Hematopoietic multipotent progenitor cell (in vitro differentiated cells): Measurements from ENCODE around the gene RPL26. TPM values are rescaled to one million over a fixed set of nuclear protein-coding genes. Genes with fewer than 3 reads are reported as not detected.
A peak's percentile ranks its signal among the peaks of the same experiment; 100 is the strongest.
"Not testable (repeated sequence)": the region's sequence is repeated elsewhere in the genome, so short reads cannot be mapped to it uniquely, and the experiment has no call there.

Source experiments
- DNase-seq, 3 donors: peaks; one replicate each; pipeline ENCODE4 v3.0.0-alpha.2; 2011 to 2015; ENCODE audit warnings: low read depth in 2 of 3, low spot score in 2 of 3
- total RNA-seq: library from RNA; depleted of rRNA; stranded (reverse); fragments of >200 nt; gene quantifications from one replicate; pipeline ENCODE4 v1.2.3, GENCODE V29; 2012

The RPL26 gene
- total RNA-seq, 1 donor, result 3,187 TPM

DNA sequence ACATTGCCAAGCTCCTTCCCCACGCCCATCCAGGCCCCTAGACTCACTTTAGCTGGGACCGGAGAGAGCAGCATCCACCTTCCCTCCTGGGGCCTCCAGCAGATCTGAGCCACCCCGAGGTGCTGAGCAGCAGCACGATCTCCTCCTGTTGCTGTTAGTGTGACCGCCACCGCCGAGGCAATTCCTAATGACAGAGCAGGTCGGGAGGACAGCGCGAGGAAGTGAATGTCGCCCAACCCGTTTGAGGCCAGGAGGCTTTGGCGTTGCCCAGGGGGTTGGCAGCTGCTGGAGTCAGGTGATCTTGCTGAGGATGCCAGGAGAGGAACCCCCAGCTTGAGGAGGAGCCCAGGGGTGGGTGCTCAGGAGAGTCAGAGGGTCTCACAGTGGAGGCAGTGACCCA, 14.6 kb upstream of the RPL26 start, which contains the start of gene RNF222:
RNF222 (minus strand) TSS at position 192 of the 400 bp plus-strand sequence. CDS start 4,366 bp downstream, outside the sequence.
- no peak for DNase-seq

DNA sequence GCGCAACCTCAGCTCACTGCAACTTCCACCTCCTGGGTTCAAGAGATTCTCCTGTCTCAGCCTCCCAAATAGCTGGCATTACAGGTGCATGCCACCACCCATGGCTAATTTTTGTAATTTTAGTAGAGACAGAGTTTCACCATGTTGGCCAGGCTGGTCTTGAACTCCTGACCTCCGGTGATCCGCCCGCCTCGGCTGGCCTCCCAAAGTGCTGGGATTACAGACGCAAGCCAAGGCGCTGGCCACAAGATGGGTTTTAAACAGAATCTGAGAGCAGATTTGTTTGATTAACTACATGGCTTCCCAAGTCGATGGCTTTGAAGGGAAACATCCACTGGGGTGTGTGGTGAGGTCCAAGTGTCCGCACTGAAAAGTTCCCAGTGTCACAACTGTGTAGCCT, 11.5 kb upstream of the RPL26 start:
- DNase-seq, result not testable (repeated sequence)

DNA sequence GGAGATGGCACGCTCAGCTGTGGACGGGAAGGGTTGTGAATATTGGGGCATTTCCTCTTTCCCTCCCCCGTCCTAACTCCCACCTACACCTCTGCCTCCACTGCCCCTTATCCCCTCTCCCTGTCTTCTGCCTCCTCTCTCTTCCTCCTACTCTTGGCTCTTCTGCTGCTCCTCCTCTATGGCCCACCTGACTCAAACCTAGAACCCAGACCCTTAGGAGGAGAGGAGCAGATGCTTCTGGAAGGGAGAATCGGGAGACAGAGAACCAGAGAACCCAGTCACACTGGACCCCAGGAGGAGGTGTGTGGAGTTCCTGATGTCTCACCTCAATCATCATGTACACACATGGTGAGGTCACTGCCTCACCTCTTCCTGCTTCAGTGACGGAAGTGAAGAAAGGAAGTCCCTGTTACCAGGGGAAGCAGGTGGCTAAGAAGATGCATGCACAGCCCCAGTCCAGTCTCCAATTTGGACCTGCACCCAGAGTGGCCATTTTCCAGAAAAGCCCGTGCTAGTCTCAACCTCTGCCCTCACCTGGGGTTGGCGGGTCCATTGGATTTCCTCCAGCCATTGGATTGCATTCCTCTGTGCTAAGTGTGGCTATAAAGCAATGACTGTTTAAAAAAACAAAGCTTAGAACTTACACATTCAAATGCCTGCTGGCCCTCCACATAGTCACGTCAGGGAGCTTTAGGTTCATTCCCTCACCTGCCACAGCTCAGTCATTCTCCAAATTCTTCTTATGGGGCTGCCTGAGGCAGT, 10.7 kb upstream of the RPL26 start:
- peak in 2 of 3 donors; percentile 52 to 63 for DNase-seq

DNA sequence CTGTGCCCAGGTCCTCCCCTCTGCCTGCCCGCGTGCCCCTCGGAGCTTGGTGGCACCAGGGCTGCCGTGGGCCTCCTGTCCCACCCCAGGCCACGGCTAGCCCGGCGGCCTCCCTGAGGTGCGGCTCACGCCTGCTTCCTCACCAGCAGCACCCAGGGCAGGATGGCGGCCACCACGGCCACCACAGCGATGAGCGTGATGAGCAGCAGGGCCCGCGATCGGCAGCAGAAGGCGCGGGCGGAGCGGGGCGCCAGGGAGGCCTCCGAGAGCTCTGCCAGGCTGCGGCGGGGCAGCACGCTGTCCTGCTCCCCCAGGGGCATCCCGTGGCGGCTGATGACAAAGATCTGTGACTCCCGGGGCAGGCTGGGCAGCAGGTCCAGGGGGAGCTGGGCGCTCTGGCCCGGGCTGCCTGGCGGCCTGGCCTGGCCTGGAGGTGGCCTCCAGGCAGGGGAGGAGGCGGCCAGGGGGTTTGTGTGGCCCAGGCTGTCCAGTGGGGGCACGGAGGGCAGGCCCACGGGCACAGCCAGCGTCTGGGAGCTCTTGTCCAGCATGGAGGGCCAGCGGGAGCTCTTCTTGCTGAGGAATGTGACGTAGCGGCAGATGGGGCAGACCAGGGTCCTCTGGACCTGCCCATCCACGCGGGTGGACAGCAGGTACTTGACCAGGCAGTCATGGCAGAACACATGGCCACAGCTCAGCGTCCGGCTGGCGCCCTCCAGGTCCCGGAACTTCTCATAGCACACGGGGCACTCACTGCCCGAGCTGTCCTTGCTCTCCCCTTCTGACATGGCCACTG, 9.9 kb upstream of the RPL26 start:
- DNase-seq, result peak in 1 of 3 donors; percentile 16

DNA sequence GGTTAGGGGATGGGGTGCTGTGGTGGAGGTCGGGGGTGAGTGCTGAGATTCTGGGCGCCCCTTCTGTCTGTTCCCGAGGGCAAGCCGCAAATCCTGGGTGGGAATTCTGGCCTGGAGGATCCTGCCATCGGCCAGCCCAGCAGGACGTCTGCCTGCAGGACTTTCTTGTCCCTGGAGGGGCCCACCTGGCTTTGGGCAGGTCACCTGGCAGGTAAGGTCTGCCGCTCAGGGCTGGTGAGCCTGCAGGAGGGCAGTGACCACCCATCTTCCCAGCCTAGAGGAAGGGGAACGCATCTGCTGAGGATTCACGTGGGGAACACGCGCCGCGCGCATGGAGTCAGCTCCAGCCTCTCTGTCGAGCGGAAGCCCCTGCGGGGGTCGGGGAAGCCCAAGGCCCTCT, 9.3 kb upstream of the RPL26 start:
- no peak for DNase-seq

DNA sequence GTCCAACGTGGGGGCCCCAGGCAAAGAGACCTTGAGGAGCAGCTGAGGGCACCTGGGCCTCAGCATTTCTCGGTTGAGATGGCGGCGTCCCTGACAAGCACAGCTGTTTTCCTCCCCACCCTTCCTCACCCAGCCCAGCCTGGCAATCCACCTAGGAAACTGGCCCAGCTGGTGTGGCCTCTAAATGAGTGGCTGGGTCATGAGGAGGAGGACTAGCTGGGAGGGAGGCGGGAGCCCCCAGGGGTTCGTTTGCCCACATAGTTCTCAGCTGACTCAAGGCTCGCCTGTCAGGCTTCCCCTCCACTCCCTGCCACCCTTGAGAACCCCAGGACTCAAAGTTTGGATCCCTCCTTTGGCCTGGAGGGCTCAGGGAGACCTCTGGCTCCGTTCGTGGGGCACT, 8.7 kb upstream of the RPL26 start:
- no peak for DNase-seq

DNA sequence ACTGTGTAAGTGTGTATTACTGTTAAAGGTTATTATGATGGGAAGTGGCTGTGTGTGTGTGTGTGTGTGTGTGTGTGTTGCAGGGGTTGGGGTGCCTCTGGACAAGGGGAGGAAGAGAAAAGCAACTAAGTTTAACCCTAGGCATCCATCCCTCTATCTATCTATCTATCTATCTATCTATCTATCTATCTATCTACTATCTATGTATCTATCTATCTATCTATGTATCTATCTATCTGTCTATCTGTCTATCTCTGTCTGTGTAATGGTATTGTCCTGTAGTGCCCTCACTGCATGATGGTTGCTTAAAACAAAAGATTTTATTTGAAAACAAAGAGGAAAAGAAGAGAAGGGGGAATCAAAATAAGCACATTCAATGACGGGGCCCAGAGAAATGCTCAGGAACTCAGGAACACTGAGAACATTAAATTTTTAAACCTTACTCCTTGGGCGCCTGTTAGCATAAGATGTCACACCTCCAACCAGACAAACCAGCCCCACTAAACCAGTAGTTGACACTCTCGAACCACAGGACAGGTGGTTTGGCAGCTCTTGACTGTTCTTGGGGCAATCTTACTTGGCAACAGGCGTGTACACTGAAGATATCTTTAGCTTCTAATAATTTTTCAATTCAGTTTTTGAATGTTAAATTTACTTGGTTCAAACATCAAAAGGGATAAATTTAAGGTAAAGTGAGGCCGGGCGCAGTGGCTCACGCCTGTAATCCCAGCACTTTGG, 5.1 kb upstream of the RPL26 start:
- no peak for DNase-seq

DNA sequence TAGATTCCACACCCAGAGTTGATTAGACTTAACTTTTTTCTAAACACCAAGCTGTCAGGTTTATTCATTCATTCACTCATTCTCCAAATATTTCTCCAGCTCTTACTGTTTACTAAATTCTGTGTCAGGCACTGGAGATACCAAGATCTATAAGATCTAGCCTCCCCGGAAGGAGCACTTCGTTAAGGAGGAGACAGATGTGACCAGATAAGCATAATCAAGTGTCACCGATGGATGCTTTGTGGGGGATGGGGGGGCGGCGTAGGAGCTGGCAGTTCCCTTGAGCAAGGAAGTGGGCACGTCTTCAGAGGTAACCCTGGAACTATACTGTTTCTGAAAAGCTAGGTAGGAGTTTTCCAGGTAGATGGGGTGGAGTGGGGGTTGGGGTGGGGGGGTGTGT, 3.8 kb upstream of the RPL26 start:
- DNase-seq, result no peak

DNA sequence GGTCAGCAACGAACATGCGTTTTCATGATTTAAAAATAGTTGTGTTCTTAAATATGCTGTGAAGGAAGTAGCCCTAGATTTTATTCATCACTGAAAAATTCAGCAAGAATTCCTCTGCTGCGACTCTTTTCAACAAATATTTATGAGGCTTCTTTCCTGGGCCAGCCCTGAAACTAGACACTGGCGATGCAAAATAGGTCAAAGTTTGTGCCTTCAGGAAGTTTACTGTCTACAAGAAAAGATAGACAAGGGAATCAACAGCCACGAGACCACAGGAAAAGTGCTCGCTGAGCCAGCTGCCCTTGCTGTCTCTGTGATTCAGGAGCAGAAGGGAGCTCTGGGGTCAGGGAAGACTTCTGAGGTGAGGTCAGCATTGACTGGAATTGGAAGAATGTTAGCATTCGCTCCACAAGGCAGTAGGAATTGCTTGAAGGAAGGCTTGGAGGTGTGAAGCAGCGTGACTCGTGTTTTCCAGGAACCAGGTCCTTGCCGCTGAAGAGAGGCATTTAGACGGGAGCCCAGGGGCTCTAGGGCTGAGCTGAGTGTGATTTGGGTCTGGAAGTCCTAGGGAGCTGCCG, 1.9 kb upstream of the RPL26 start:
- no peak for DNase-seq

DNA sequence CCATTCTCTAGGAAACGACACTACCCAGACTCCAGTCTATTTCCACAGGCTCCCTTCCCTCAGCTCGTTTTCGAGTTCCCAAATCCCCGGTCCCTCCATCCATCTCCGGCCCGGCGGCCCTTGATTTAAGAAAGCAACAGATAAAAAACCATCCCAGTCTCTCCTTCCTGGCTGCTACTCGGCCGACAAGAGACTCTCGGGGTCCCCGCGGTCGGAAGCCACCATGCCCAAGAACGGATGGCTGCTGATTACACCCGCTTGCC, 182 bp downstream of the RPL26 start:
- no peak for DNase-seq

DNA sequence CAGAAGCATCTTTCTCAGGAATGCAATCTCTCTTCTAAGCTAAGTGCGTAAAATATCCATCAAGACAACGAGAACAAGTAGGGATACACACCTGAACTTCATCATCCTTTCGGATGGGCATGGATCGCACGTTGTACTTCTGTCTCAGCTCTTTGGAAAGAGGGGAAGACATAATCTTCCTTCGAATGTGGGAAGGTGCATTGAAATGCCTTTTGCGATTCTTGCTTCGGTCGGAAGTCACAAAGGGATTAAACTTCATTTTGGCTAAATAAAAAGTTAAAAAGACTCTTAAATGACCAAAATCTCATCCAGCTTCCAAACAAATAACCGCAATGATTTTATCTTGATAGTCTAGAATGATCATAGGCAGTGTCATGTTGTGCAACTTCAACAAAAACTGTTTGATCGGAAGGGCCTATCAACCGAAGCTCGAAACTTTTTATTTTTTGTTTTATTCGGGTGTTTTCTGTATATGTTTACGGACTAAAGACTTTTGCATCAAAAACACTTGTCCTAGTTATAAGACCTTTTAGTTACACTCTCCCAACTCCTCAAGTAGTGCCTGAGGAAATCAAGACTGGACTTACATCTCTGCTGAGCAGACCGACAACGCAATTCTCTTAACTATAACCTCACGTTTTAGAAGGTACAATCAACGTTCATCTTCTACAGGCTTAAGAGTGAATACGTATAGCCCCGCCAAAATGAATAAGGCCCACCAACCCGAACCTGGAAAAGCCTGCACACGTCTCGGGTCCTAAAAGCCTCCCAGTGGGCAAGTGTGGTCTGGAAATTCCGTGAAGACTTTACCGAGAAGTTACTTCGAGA, 727 bp downstream of the RPL26 start:
- no peak for DNase-seq

DNA sequence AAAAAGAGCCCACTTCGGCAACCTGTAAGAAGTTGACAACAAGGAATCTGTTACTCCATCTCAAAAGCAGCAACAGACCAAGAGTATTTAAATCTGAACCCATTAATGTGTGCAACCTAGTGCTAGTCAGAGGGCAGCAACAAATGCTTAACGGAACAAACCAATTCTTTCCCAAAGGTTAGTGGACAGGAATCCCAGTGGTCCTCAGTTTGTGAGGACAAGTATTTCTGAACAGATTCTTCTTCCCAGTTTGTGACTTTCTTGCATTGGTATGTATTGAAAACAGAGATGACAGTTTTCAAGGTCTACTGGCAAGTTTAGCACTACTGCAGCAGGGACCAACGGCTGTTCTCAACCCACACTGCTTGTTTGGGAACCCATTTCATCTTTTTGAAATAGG, 2.9 kb downstream of the RPL26 start:
- no peak for DNase-seq

DNA sequence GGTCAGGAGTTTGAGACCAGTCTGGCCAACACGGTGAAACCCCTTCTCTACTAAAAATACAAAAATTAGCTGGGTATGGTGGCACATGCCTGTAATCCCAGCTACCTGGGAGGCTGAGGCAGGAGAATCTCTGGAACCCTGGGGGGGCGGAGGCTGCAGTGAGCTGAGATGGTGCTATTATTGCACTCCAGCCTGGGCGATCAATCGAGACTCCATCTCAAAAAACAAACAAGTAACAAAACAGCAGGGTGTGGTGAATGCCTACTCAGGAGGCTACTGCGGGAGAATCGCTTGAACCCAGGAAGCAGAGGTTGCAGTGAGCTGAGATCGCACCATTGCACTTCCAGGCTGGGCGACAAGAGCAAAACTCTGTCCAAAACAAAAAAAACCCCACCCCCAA, 4.9 kb downstream of the RPL26 start:
- DNase-seq, result not testable (repeated sequence)

DNA sequence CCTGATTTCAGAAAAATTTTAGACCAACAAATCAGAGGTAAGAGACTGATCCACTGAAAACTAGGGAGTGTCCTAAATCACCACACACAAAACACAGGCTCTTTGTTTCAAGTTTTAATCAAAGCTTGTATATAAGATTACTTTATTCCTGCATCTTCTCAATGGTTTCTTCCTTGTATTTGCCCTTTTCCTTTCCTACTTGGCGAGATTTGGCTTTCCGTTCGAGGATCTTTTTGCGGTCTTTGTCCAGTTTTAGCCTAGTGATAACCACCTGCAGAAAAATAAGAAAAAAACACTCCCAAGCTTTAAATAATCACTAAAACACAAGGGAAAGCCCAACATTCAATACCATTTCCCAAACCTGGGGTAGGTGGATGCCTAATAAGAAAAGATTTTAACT, 5.6 kb downstream of the RPL26 start:
- no peak for DNase-seq

DNA sequence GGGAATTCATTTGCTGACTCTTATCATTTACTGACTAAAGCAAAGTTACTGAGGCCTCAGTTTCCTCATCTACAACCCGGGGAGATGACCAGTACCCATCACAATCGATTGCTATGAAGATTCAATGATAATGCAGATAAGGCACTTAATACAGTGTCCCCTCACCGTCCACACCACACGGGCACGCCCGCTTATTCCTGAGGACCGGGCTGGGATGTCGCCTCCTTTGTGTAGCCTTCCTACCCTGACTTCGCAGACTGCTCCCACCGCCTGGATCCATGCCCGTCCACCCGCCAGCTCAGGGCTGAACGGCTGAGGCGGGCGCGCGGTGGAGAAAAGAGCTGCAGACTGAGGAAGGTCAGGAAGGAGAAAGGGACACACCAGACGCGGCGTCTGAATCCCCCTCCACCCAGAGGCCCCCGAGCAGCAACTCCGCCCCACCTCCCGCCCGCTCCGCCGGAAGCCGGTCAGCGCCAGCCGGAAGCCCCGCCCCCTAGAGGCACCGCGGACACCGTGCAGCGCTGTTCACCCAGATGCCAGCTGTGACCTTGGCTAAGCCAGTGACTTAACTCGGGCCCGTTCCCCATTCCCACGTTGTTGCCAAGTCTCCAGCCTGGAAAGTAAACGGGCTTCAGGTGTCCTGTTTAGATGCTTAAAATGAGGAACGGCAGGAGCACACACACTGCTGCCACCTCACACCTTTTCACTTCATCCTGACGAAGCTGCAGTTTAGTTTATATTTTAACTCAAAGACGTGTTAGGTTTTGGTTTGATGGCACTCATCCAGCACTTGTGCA, 6.5 kb downstream of the RPL26 start, which contains the start of gene KRABD2:
KRABD2 (minus strand) TSS at position 434 of the 797 bp plus-strand sequence.
- DNase-seq, result peak; percentile 65 to 92 (median 90)

DNA sequence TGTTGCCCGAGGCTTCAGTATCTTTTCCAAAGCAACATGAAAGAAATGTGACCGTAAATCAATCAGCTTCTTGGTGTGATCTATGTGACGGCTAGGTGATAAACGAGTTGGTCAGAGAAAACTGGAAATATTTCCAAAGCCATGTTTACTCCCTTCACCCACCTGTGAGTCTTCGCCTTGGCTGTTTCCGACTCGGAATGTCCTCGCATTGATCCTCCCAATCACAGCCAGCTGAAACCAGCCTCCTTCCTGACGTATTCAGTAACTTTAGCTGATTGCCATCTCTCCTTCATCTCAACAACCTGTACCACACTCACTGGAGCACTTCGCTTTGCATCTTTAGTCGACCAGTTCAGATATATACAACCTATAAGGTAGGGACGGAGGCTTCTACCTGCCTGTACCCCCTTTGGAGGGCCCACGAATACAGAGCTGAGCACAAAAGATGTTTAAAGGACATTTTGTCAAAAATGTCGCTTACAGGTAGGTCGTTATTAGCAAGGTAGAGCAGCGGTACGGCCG, 7.2 kb downstream of the RPL26 start:
- DNase-seq, result no peak

DNA sequence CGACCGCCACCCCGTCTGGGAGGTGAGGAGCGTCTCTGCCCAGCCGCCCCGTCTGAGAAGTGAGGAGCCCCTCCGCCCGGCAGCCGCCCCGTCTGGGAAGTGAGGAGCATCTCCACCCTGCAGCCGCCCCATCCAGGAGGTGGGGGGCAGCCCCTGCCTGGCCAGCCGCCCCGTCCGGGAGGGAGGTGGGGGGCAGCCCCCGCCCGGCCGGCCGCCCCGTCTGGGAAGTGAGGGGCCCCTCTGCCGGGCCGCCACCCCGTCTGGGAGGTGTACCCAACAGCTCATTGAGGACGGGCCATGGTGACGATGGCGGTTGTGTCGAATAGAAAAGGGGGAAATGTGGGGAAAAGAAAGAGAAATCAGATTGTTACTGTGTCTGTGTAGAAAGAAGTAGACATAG, 9.1 kb downstream of the RPL26 start:
- not testable (repeated sequence) for DNase-seq

DNA sequence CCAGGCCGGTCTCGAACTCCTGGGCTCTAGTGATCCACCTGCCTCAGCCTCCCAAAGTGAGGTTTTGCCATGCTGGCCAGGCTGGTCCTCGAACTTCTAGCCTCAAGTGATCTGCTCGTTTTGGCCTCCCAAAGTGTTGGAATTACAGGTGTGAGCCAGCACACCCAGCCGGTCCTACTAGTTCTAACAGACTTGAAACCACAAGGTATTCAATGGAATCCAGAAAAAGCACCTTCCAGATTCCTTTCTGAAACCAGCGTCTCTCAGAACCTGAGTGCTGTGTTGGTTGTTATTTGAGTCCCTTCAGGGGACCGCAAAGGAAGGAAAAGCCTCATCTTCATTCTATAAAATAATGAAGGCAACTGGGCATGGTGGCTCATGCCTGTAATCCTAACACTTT, 10.6 kb downstream of the RPL26 start:
- no peak for DNase-seq

DNA sequence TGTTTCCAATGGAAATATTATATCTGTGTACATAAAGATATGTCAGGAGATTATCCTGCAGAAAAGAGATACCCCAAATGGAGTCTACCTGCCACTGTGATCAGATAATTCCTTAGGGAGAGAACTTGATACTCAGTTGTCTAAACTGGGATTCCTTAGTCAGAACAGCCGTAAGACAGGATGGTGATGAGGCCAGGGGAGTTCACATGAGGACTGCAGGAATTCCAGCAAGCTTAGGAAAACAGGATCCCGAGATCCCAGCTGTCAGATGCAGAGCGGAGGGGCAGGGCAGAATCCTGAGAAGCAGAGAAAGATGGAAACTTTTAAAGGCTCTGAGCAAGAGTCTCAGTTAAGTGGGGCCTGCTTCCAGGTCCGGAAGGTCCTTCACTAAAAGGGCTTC, 11.2 kb downstream of the RPL26 start:
- DNase-seq, result no peak
